ENCODE measurements around the gene MC1R. TPM values are rescaled to one million over a fixed set of nuclear protein-coding genes. Genes with fewer than 3 reads are reported as not detected.

Gene MC1R
- total and polyA plus RNA-seq, 2 of the 8 experiments (the other 6 are each of a cell fraction or from before 2014, with no cell fraction given) = 2.2 to 2.9 TPM

DNA sequence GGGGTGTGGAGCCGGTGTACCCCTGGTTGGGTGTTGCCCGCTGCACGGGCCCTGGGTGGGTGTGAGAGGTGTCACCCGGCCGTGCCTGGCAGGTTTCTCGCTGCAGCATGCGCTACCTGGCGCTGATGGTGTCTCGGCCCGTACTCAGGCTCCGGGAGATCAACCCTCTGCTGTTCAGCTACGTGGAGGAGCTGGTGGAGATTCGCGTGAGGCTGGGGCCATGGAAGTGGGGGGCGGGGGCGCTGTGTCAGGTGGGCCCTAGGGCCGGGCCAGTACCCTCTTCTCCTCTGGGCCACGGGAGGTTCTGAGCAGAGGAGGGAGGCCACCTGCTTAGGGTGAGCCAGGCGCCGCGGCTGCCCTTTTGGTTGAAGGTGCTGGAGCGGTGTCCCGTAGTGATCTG is 43.3 kb downstream of the MC1R start (continued):
- TF ChIP-seq EP300 (IDR thresholded peaks at IDR 0.05; ENCODE audit: borderline replicate concordance in 1 of 2, low read depth in 2 of 2, low read length in 2 of 2) = no peak
- no peak for TF ChIP-seq SIRT6 (IDR thresholded peaks at IDR 0.05; ENCODE audit: low read length)
- TF ChIP-seq HDAC2 (IDR thresholded peaks at IDR 0.05; ENCODE audit: borderline replicate concordance in 1 of 2, low read depth in 2 of 2, low read length in 2 of 2) = no peak
- no peak for TF ChIP-seq SP1 (IDR thresholded peaks at IDR 0.05; ENCODE audit: low read depth, low read length)
- TF ChIP-seq NRF1 (IDR thresholded peaks at IDR 0.05; ENCODE audit: low read depth, low read length) = no peak
- no peak for TF ChIP-seq RFX5 (IDR thresholded peaks at IDR 0.05; ENCODE audit: borderline replicate concordance, low read depth, low read length)
